GM18507 (cell line): ENCODE measurements around the gene ITSN1.

Experiments used
- DNase-seq: peaks from one replicate; pipeline ENCODE4 v3.0.0; 2011; ENCODE audit warnings: low read depth; ENCODE audit not compliant: insufficient read length; ENCODE audit errors: extremely low spot score
- FAIRE-seq: peaks from 2 replicates; lab custom pipeline; 2011; peaks lifted over from hg19 to GRCh38; lab: Jason Lieb, UNC

ITSN1 gene

GRCh38 chr21:33936301-33937038 lies 294.2 kb downstream of the ITSN1 start:
- DNase-seq (no peak), FAIRE-seq (no peak)

DNA sequence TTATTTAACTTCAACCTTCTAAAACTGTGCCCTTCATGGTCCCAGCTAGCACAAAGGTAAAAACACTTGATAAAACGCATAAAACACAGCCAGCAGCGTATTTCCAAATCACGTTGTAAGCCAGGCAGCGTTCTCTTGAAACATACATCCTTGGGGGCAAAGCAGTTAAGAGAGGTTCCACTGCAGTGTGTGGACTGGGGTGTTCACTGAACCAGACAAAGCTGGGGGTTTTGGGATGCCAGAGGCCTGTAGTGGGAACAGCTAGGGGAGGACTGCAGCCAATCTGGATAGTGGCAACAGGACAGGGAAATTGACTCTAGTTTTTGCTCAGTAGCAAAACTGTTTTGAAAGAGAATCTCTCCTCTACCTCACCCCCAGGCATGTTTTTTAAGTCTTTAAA lies 294.8 kb downstream of the ITSN1 start:
- DNase-seq (no peak), FAIRE-seq (no peak)

DNA sequence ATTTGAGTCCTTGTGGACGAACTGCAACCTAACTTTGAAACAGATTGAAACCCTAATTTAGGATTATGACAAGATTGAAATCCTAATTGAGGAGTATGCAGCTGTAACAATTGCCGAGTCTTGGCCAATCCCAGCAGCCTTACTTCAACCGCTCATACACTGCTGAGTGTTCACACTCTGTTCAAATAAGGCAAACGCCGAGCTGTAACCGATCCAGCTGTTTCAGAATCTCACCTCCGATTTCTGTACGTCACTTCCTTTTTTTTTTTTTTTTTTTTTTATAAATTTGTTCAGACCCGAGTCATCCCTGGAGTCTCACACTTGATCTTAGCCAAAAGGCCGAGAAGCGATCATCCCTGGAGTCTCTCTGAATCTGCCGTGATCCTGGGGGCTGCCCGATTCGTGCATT lies 295.6 kb downstream of the ITSN1 start:
- FAIRE-seq (peak; percentile 35), DNase-seq (no peak)

DNA sequence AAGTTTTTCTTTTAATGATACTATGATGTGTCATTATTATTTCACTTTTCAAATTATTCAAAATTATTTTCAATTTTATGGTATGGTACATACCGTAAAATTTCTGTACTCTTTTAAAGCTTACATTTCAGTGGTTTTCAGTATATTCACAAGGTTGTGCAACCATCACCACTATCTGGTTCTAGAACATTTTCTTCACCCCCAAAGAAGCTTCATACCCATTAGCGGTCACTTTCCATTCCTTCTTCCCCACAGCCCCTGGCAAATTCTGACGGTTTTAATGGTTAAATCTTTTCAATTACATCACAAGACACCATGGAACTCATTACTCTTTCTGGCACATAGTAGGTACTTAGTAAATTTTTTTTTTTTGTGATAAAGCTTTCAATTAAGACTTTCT lies 296.1 kb downstream of the ITSN1 start:
- FAIRE-seq = no peak
- DNase-seq = no peak

- FAIRE-seq (no peak), DNase-seq (no peak)
Measured at GRCh38 chr21:33939226-33939625, 296.9 kb downstream of the ITSN1 start.

DNA sequence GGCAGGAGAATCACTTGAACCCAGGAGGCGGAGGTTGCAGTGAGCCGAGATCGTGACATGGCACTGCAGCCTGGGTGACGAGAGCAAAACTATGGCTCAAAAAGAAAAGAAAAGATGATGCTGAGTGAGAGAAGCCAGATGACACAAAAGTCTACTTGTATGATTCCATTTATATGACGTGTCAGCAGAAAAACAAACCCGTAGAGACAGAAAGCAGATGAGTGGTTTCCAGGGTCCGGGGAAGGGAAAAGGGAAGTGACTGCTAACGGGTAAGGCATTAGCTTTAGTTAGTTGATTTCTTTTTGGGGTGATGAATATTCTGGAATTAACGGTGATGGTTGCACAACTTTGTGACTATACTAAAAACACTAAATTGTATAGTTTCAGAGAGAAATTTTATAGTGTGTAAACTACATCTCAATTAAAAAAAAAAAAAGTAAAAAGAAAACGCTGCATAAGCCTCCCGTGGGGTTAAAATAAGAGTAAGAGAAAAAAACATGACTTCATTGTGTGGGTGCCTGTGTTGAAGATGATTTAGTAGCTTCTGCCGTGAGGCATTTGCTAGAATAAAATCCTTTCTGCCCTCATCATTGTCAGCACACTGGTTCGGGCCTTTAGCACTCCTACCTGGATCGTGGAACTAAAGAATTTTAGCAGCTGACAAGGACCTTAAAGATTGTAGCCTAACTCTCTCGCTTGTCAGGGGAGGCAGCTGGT lies 298.0 kb downstream of the ITSN1 start:
- FAIRE-seq (no peak), DNase-seq (no peak)

GRCh38 chr21:33940881-33941245 lies 298.6 kb downstream of the ITSN1 start:
- FAIRE-seq (no peak), DNase-seq (no peak)

DNA sequence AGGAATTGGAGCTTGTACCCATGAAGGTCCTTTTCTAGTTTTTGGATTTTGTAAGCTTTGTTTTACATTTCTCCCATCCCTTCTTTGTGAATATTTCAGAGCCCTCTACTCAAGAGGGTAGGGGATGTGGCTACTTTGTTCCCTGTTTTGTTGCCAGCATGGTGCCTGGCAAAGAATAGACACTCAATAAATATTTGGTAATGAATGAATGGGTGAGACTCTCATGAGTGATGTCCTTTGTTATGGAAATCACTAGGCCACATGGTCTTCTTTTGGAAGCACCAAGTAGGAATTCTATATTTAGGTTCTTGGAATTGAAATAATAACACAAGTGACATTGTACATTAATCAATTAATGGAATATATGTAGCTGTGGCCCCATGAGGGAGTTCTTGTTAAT lies 300.1 kb downstream of the ITSN1 start:
- FAIRE-seq (no peak), DNase-seq (no peak)

- DNase-seq (no peak), FAIRE-seq (no peak)
Measured at GRCh38 chr21:33943293-33943692, 301.0 kb downstream of the ITSN1 start.

GRCh38 chr21:33944185-33944763 lies 302.0 kb downstream of the ITSN1 start:
- FAIRE-seq = no peak
- DNase-seq = no peak

DNA sequence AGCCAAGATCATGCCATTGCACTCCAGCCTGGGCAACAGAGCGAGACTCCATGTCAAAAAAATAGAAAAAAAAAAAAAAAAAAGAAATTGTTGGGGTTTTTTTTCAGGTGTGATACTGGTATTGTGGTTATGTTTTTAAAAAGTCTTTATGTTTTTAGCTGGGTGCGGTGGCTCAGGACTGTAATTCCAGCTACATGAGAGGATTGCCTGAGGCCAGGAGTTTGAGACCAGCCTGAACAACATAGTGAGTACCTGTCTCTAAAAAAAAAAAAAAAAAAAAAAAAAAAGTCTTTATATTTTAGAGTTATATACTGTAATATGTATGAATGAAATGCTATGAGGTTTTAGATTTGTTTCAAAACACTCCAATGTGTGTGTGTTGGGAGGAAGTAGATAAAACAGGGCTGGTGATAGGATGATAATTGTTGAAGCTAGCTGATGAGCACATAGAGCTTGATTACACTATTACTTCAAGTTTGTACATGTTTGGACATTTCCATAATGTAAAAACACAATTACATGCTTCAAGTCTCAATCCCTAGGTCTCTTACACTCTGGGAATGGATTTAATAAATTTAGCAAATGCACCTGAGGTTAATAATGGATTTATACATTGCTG lies 303.5 kb downstream of the ITSN1 start:
- FAIRE-seq = no peak
- no peak for DNase-seq

DNA sequence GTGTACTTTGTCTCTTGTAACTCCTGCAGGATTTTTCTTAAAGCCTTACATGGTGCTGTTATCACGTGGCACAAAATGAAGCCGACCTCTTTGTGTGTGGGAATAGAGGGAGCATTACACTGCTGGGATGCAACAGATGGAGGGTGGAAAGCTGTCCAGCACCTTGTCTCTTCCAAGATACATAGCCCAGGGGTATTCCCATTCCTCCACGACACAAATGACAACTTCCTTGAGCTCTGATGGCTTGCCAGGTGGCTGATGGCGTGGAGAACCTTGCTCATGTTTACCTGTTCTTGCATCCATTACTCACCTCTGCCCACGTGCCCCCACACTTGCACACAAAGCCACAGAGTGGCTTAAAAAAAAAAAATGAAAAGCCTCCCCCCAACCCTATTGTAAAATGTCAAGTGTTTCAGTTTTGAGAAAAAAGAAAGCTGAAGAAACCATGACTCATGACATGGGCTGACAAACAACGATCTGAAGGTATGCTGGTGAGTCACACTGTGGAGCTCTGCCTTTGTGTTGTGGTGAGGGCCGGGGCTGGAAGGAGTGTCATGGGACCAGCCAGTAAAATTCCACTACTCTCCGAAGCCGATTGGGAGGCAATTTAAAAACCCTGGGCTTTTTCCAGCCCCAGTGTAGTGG lies 305.3 kb downstream of the ITSN1 start:
- DNase-seq (no peak), FAIRE-seq (peak; percentile 70)

DNA sequence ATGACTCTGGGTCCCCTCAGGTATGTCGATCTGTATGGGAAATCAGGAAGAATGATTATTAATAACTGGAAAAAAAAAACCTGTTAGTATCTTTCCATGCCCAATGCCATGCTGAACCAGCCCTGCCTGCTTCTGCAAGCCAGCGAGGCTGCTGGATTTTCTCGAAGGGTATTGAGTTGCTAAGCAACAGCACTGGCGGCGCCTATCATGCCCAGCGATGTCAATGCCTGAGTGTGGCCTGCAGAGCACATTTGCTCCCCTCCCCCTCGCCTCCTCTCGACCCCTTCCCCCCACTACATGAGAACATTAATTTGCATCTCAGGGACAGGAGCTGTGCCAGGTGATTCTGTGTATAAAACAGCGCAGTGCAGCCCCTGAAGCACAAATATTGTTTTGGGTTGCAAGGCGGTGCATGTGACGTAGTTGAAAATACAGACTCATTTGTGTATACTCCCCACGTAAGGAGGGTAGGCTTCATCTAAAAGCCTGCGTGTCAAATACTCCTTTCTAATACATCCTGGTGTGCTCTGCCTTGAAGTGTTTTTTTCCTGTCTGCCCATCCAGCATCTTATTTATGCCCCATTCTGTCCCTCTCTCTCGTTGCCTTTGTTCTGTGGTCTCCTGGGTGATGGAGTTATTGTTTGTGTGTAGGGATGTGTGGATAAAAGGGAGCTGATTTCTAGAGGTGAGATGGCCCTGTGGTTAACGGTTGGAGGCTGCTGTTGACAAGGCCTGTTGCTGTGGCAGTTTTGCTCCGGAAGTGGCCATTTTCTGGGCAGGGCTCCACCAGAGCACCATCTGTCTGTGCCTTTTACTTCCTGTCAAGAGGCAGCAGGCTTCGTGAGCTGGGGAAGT lies 306.0 kb downstream of the ITSN1 start:
- peak; percentile 93 for FAIRE-seq
- DNase-seq = no peak

- no peak for DNase-seq
- no peak for FAIRE-seq
Measured at GRCh38 chr21:33948951-33949444, 306.7 kb downstream of the ITSN1 start.
